Neural cell (in vitro differentiated cells): ENCODE data around the gene AFAP1. TPM values are rescaled to one million over a fixed set of nuclear protein-coding genes. Genes with fewer than 3 reads are reported as not detected.

Experiments
- H2AFZ ChIP-seq: fragments of 200-600, 300-800 bp; sonication (generic), shearing (Covaris generic); 2 replicates; pipeline ENCODE4 v1.6.0; 2014; ENCODE audit warnings: low read depth, mild to moderate bottlenecking, antibody characterized with exemption, low read length, moderate library complexity
- H3F3A ChIP-seq: fragments of 200-600 bp; shearing (Covaris generic); 2 replicates; pipeline ENCODE4 v1.6.1; 2016; ENCODE audit warnings: mild to moderate bottlenecking, moderate library complexity, mixed read lengths, antibody characterized with exemption, low read length; ENCODE audit not compliant: insufficient read depth, poor library complexity, severe bottlenecking
- H3K27ac ChIP-seq: fragments of 200-600, 300-800 bp; sonication (generic), shearing (Covaris generic); 2 replicates; pipeline ENCODE4 v1.5.1; 2014; ENCODE audit warnings: mild to moderate bottlenecking, low read length, moderate library complexity
- H3K27me3 ChIP-seq: fragments of 300-800, 200-600 bp; sonication (generic), shearing (Covaris generic); 2 replicates; pipeline ENCODE4 v1.6.0; 2014; ENCODE audit warnings: mild to moderate bottlenecking, low read depth, low read length, moderate library complexity; ENCODE audit not compliant: insufficient read depth
- H3K36me3 ChIP-seq: fragments of 300-800, 200-600 bp; sonication (generic), shearing (Covaris generic); 2 replicates; pipeline ENCODE4 v1.5.1; 2014; ENCODE audit warnings: mild to moderate bottlenecking, antibody characterized with exemption, low read length, moderate library complexity; ENCODE audit not compliant: insufficient read depth
- H3K4me2 ChIP-seq: fragments of 300-800, 200-600 bp; sonication (generic), shearing (Covaris generic); 2 replicates; pipeline ENCODE4 v1.6.0; 2014; ENCODE audit warnings: mild to moderate bottlenecking, low read length
- H3K4me3 ChIP-seq: fragments of 300-800, 200-600 bp; sonication (generic), shearing (Covaris generic); 2 replicates; pipeline ENCODE4 v1.5.1; 2014; ENCODE audit warnings: mild to moderate bottlenecking, low read length, moderate library complexity
- H3K79me2 ChIP-seq: fragments of 200-600 bp; shearing (Covaris generic); replicated peaks from 2 replicates; pipeline ENCODE4 v1.6.0; 2014; ENCODE audit warnings: mild to moderate bottlenecking, low read length, moderate library complexity; ENCODE audit not compliant: insufficient read depth
- H3K9ac ChIP-seq: fragments of 300-800, 200-600 bp; sonication (generic), shearing (Covaris generic); 2 replicates; pipeline ENCODE4 v1.6.1; 2016; ENCODE audit warnings: mild to moderate bottlenecking, low read length, mixed read lengths
- H3K9me2 ChIP-seq: fragments of 200-600 bp; shearing (Covaris generic); 2 replicates; pipeline ENCODE4 v1.6.1; 2016; ENCODE audit warnings: mild to moderate bottlenecking, low read length, mixed read lengths; ENCODE audit not compliant: insufficient read depth
- H3K9me3 ChIP-seq: fragments of 200-600, 300-800 bp; sonication (generic), shearing (Covaris generic); 2 replicates; pipeline ENCODE4 v1.6.1; 2016; ENCODE audit warnings: mild to moderate bottlenecking, mixed run types, low read length, moderate library complexity, mixed read lengths
- H4K20me1 ChIP-seq: fragments of 200-600 bp; shearing (Covaris generic); 2 replicates; pipeline ENCODE4 v1.6.1; 2016; ENCODE audit warnings: mild to moderate bottlenecking, mixed run types; ENCODE audit not compliant: insufficient read depth
- CTCF ChIP-seq: fragments of 450-650 bp; IDR thresholded peaks from 2 replicates; pipeline ENCODE4 v1.5.1; 2014; ENCODE audit warnings: antibody characterized with exemption, mild to moderate bottlenecking, moderate library complexity; ENCODE audit not compliant: poor library complexity, severe bottlenecking
- EP300 ChIP-seq: fragments of 450-650 bp; conservative IDR thresholded peaks from 2 replicates; pipeline ENCODE4 v1.6.1; 2014; ENCODE audit warnings: antibody characterized with exemption, mild to moderate bottlenecking, moderate library complexity; ENCODE audit not compliant: poor library complexity, severe bottlenecking
- EZH2 ChIP-seq: fragments of 200-600, 300-800 bp; shearing (Covaris generic), sonication (generic); IDR thresholded peaks from 2 replicates; pipeline ENCODE4 v1.6.1; 2014; ENCODE audit warnings: antibody characterized with exemption, low read length, borderline replicate concordance, mild to moderate bottlenecking; ENCODE audit not compliant: insufficient read depth, poor library complexity, severe bottlenecking
- MXI1 ChIP-seq: fragments of 450-650 bp; conservative IDR thresholded peaks from 2 replicates; pipeline ENCODE4 v1.6.1; 2014; ENCODE audit warnings: antibody characterized with exemption, mild to moderate bottlenecking; ENCODE audit not compliant: poor library complexity, severe bottlenecking
- POLR2AphosphoS5 ChIP-seq: IDR thresholded peaks from 2 replicates; pipeline ENCODE4 v1.6.1; 2012
- RAD21 ChIP-seq: fragments of 450-650 bp; conservative IDR thresholded peaks from 2 replicates; pipeline ENCODE4 v1.6.1; 2014; ENCODE audit warnings: antibody characterized with exemption, mild to moderate bottlenecking, moderate library complexity
- REST ChIP-seq: IDR thresholded peaks from 2 replicates; pipeline ENCODE4 v1.6.1; 2012; ENCODE audit warnings: borderline replicate concordance
- SMC3 ChIP-seq: fragments of 450-650 bp; conservative IDR thresholded peaks from 2 replicates; pipeline ENCODE4 v1.6.1; 2014; ENCODE audit warnings: antibody characterized with exemption, mild to moderate bottlenecking, moderate library complexity; ENCODE audit not compliant: poor library complexity
- TAF1 ChIP-seq: IDR thresholded peaks from 2 replicates; pipeline ENCODE4 v1.6.1; 2012; ENCODE audit warnings: low read depth
- polyA plus RNA-seq: library from polyadenylated mRNA; depleted of rRNA; stranded (reverse); fragments of >200 nt; gene quantifications from 2 replicates; pipeline ENCODE4 v1.2.3, GENCODE V29; 2014

Gene AFAP1
- polyA plus RNA-seq, 1 donor from 2014 or later = 38.9 TPM

GRCh38 chr4:7924570-7924969, 15.1 kb downstream of the AFAP1 start:
- peaks cover 78% of the 10 kb centered on the region for H3K79me2 ChIP-seq
- H3K9ac ChIP-seq = no peak overlapping the region
- no peaks in the 10 kb centered on the region for H3K27me3 ChIP-seq
- no peaks in the 10 kb centered on the region for H3K9me2 ChIP-seq
- H3K9me3 ChIP-seq = no peaks in the 10 kb centered on the region
- TF ChIP-seq TAF1 = no peak
- no peak for TF ChIP-seq EP300
- no peak for TF ChIP-seq SMC3
- no peaks in the 10 kb centered on the region for H3K36me3 ChIP-seq
- no peak overlapping the region for H3K4me2 ChIP-seq
- H3F3A ChIP-seq = no peaks in the 10 kb centered on the region
- peaks cover 6% of the 10 kb centered on the region for H4K20me1 ChIP-seq
- no peak overlapping the region for H3K4me3 ChIP-seq
- no peak overlapping the region for H2AFZ ChIP-seq
- H3K27ac ChIP-seq = no peak overlapping the region

GRCh38 chr4:7924163-7924562, 15.5 kb downstream of the AFAP1 start:
- no peak overlapping the region for H3K9ac ChIP-seq
- no peaks in the 10 kb centered on the region for H3F3A ChIP-seq
- no peaks in the 10 kb centered on the region for H3K36me3 ChIP-seq
- H4K20me1 ChIP-seq = peaks cover 2% of the 10 kb centered on the region
- no peak overlapping the region for H3K27ac ChIP-seq
- no peak overlapping the region for H3K4me2 ChIP-seq
- H3K27me3 ChIP-seq = no peaks in the 10 kb centered on the region
- no peak overlapping the region for H2AFZ ChIP-seq
- H3K79me2 ChIP-seq = peaks cover 78% of the 10 kb centered on the region
- TF ChIP-seq SMC3 = no peak
- no peak overlapping the region for H3K4me3 ChIP-seq
- H3K9me2 ChIP-seq = no peaks in the 10 kb centered on the region
- H3K9me3 ChIP-seq = no peaks in the 10 kb centered on the region

GRCh38 chr4:7922466-7922865, 17.2 kb downstream of the AFAP1 start:
- H3K27me3 ChIP-seq = no peaks in the 10 kb centered on the region
- no peaks in the 10 kb centered on the region for H3K9me2 ChIP-seq
- no peaks in the 10 kb centered on the region for H3F3A ChIP-seq
- no peaks in the 10 kb centered on the region for H3K9me3 ChIP-seq
- H3K79me2 ChIP-seq = peaks cover 69% of the 10 kb centered on the region
- TF ChIP-seq REST (no peak), EZH2 (no peak), CTCF (no peak), EP300 (no peak), RAD21 (no peak), MXI1 (no peak), POLR2AphosphoS5 (no peak)
- no peak overlapping the region for H2AFZ ChIP-seq
- no peaks in the 10 kb centered on the region for H4K20me1 ChIP-seq
- no peak overlapping the region for H3K4me3 ChIP-seq
- no peak overlapping the region for H3K27ac ChIP-seq
- H3K9ac ChIP-seq = no peak overlapping the region
- H3K4me2 ChIP-seq = no peak overlapping the region
- H3K36me3 ChIP-seq = no peaks in the 10 kb centered on the region
